Liver (tissue), 9 donors: Measurements from ENCODE around the gene HCAR2. TPM values are rescaled to one million over a fixed set of nuclear protein-coding genes. Genes with fewer than 3 reads are reported as not detected.

Experiments
- DNase-seq: peaks from one replicate; pipeline ENCODE4 v3.0.0-alpha.2; 2017; ENCODE audit warnings: low spot score
- H3K27ac ChIP-seq, 2 donors: one replicate each; pipeline ENCODE4 v1.7.0; 2013; ENCODE audit warnings: inconsistent platforms in 2 of 2, low read length in 2 of 2, control low read depth in 1 of 2, low read depth in 1 of 2, mild to moderate bottlenecking in 1 of 2
- H3K27me3 ChIP-seq, 4 donors: one replicate each; pipeline versions ENCODE4 v1.6.1 to v1.7.0; 2013; ENCODE audit warnings: low read length in 3 of 4, inconsistent platforms in 1 of 4, mild to moderate bottlenecking in 1 of 4, moderate library complexity in 1 of 4; ENCODE audit not compliant: control insufficient read depth in 4 of 4, insufficient read depth in 4 of 4
- H3K36me3 ChIP-seq, 4 donors: one replicate each; pipeline versions ENCODE4 v1.6.1 to v1.7.0; 2013; ENCODE audit warnings: low read length in 3 of 4, mild to moderate bottlenecking in 3 of 4, low read depth in 1 of 4, moderate library complexity in 1 of 4; ENCODE audit not compliant: control insufficient read depth in 4 of 4, insufficient read depth in 3 of 4
- H3K4me1 ChIP-seq, 4 donors: one replicate each; pipeline versions ENCODE4 v1.6.1 to v1.7.0; 2013; ENCODE audit warnings: low read length in 3 of 4, mild to moderate bottlenecking in 3 of 4, moderate library complexity in 1 of 4; ENCODE audit not compliant: control insufficient read depth in 4 of 4, insufficient read depth in 4 of 4
- H3K4me3 ChIP-seq, 3 donors: one replicate each; pipeline versions ENCODE4 v1.6.1 to v1.7.0; 2013; ENCODE audit warnings: low read length in 3 of 3, control low read depth in 1 of 3, low read depth in 1 of 3, mild to moderate bottlenecking in 1 of 3
- H3K9ac ChIP-seq, 2 donors: one replicate each; pipeline ENCODE4 v1.7.0; 2013; ENCODE audit warnings: low read length in 2 of 2, mild to moderate bottlenecking in 2 of 2, moderate library complexity in 2 of 2, control low read depth in 1 of 2, low read depth in 1 of 2
- H3K9me3 ChIP-seq, 4 donors: one replicate each; pipeline versions ENCODE4 v1.6.1 to v1.7.0; 2013; ENCODE audit warnings: low read length in 3 of 4; ENCODE audit not compliant: control insufficient read depth in 4 of 4
- ATF3 ChIP-seq: IDR thresholded peaks from 2 replicates; pipeline ENCODE4 v1.6.1; 2016; ENCODE audit warnings: antibody characterized with exemption
- EGR1 ChIP-seq, 2 donors: IDR thresholded peaks; 2 replicates each; pipeline ENCODE4 v1.6.1; 2016 to 2018; ENCODE audit warnings: antibody characterized with exemption in 2 of 2, low read depth in 2 of 2
- FOXA1 ChIP-seq: IDR thresholded peaks from 2 replicates; pipeline ENCODE4 v1.6.1; 2016; ENCODE audit warnings: antibody characterized with exemption
- FOXA2 ChIP-seq: IDR thresholded peaks from 2 replicates; pipeline ENCODE4 v1.6.1; 2016; ENCODE audit warnings: antibody characterized with exemption
- GABPA ChIP-seq, 2 donors: IDR thresholded peaks in 1 of 2; conservative IDR thresholded peaks in 1 of 2; 2 replicates each; pipeline ENCODE4 v1.6.1; 2016; ENCODE audit warnings: antibody characterized with exemption in 2 of 2, mild to moderate bottlenecking in 1 of 2, moderate library complexity in 1 of 2
- HNF4A ChIP-seq, 2 donors: conservative IDR thresholded peaks; 2 replicates each; pipeline ENCODE4 v1.6.1; 2016; ENCODE audit warnings: antibody characterized with exemption in 2 of 2, mild to moderate bottlenecking in 2 of 2
- HNF4G ChIP-seq: IDR thresholded peaks from 2 replicates; pipeline ENCODE4 v1.6.1; 2016; ENCODE audit warnings: antibody characterized with exemption
- JUND ChIP-seq, 2 donors: IDR thresholded peaks; 2 replicates each; pipeline ENCODE4 v1.6.1; 2016; ENCODE audit warnings: antibody characterized with exemption in 2 of 2
- NR2F2 ChIP-seq: IDR thresholded peaks from 2 replicates; pipeline ENCODE4 v1.6.1; 2016; ENCODE audit warnings: antibody characterized with exemption
- RAD21 ChIP-seq, 2 donors: IDR thresholded peaks; 2 replicates each; pipeline ENCODE4 v1.6.1; 2016; ENCODE audit warnings: antibody characterized with exemption in 2 of 2, mild to moderate bottlenecking in 2 of 2
- RXRA ChIP-seq, 2 donors: IDR thresholded peaks; 2 replicates each; pipeline ENCODE4 v1.6.1; 2017 to 2018; ENCODE audit warnings: antibody characterized with exemption in 2 of 2, mild to moderate bottlenecking in 1 of 2
- SP1 ChIP-seq: IDR thresholded peaks from 2 replicates; pipeline ENCODE4 v1.6.1; 2018; ENCODE audit warnings: antibody characterized with exemption, mild to moderate bottlenecking
- TAF1 ChIP-seq: conservative IDR thresholded peaks from 2 replicates; pipeline ENCODE4 v1.6.1; 2016; ENCODE audit warnings: antibody characterized with exemption, mild to moderate bottlenecking
- YY1 ChIP-seq: IDR thresholded peaks from 2 replicates; pipeline ENCODE4 v1.6.1; 2016; ENCODE audit warnings: antibody characterized with exemption, mild to moderate bottlenecking
- WGBS: extraction: QIAGEN DNeasy Blood & Tissue Kit; methylation state at CpG from one replicate; pipeline ENCODE4 v1.1.7; 2013; 5-methylcytosine and 5-hydroxymethylcytosine counted together
- polyA plus RNA-seq, 2 donors: library from polyadenylated mRNA; stranded (reverse) in 1 of 2; unstranded in 1 of 2; fragments of 200-250 nt in 1 of 2; fragments of >200 nt in 1 of 2; fragmentation: Nextera tagmentation in 1 of 2; extraction: Ambion mirVana in 1 of 2; gene quantifications; one replicate each; pipeline versions ENCODE4 v1.2.1 to v1.2.3, GENCODE V29; 2013 to 2015
- total RNA-seq, 2 donors: library from RNA; depleted of rRNA; stranded (reverse); fragments of >200 nt; gene quantifications; one replicate each; pipeline ENCODE4 v1.2.3, GENCODE V29; 2014
- TF ChIP-seq, protein P1 (sequence below): IDR thresholded peaks from 2 replicates; pipeline ENCODE4 v1.6.1; 2016; ENCODE audit warnings: antibody characterized with exemption
- TF ChIP-seq, protein P2 (sequence below): IDR thresholded peaks from 2 replicates; pipeline ENCODE4 v1.6.1; 2016; ENCODE audit warnings: antibody characterized with exemption
- TF ChIP-seq, protein P3 (sequence below): fragments of 150-350 bp; IDR thresholded peaks from 2 replicates; pipeline ENCODE4 v1.5.1; 2017; ENCODE audit warnings: improper control_type of control experiment, low read depth, low read length; ENCODE audit not compliant: missing input control
- TF ChIP-seq, protein P4 (sequence below): IDR thresholded peaks from 2 replicates; pipeline ENCODE4 v1.6.1; 2016; ENCODE audit warnings: antibody characterized with exemption, mild to moderate bottlenecking
- donor health status: healthy.
- donor health status: healthy.
- donor health status: healthy.
- donor health status: healthy.
- donor health status: healthy.

Gene HCAR2
- total and polyA plus RNA-seq, 4 donors = 0.08 to 0.70 (median 0.08) TPM; not detected in 1

GRCh38 chr12:122725452-122726079 is 22.4 kb upstream of the HCAR2 start (continued):
- TF ChIP-seq SP1 = no peak
- TF ChIP-seq GABPA (IDR thresholded peaks at IDR 0.05 in 1 of 2, conservative IDR thresholded peaks at IDR 0.05 in 1 of 2) = no peak

DNA sequence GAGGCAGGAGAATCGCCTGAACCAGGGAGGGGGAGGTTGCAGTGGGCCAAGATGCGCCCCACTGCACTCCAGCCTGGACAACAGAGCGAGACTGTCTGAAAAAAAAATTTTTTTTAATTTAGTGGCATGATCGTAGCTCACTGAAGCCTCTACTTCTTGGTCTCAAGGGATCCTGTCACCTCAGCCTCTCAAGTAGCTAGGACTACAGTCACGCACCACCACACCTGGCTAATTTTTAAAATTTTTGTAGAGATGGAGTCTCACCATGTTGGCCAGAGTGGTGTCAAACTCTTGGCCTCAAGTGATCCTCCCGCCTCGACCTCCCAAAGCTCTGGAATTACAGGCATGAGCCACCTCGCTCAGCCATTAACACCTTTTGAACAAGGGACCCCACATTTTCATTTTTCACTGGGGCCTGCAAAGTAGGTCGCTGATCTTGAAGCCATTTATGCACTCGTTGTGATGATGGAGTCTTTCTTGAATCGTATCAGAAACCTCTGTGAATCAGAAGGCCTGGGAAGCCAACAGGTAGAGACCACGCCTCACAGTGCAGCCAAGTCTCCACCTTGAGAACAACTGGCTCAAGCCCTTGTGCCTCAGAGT is 21.6 kb upstream of the HCAR2 start:
- Histone ChIP-seq H3K4me1 (peaks cover 0 to 3% (median 0%) of the 10 kb centered on the region in 4 donors), H3K9ac (no peak overlapping the region), H3K36me3 (no peaks in the 10 kb centered on the region), H3K27ac (no peak overlapping the region), H3K4me3 (no peak overlapping the region), H3K27me3 (no peaks in the 10 kb centered on the region), H3K9me3 (no peaks in the 10 kb centered on the region)
- WGBS = 92% methylated on average over 12 of the region's 12 CpGs
- no peak for DNase-seq
- TF ChIP-seq TAF1 (no peak), GABPA (IDR thresholded peaks at IDR 0.05 in 1 of 2, conservative IDR thresholded peaks at IDR 0.05 in 1 of 2) (no peak), RAD21 (IDR thresholded peaks at IDR 0.05) (no peak), HNF4A (conservative IDR thresholded peaks at IDR 0.05) (no peak), FOXA2 (no peak)

DNA sequence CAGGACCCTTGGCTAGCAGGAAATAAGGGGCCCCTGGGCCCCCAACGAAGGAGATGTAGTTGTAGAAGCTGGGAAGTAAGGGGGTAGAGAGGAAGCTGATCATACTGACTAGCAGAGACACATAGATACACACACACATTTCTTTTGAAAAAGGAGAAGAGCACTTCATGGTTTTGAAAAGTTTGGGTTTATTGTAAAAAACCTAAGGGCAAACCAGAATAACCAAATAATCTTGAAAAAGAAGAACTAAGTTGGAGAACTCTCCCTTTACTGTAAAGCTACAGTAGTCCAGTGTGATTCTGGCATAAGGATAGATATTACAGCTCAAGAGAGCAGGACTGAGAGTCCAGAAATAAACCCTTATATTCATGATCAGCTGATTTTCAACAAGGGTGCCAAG is 19.2 kb upstream of the HCAR2 start:
- H3K4me1 ChIP-seq = peaks cover 0 to 3% (median 0%) of the 10 kb centered on the region in 4 donors
- no peaks in the 10 kb centered on the region for H3K9me3 ChIP-seq
- no peak overlapping the region for H3K27ac ChIP-seq
- H3K4me3 ChIP-seq = no peak overlapping the region
- no peaks in the 10 kb centered on the region for H3K27me3 ChIP-seq
- no peaks in the 10 kb centered on the region for H3K36me3 ChIP-seq
- 65% methylated on average over 1 of the region's 1 CpG for WGBS
- TF ChIP-seq RXRA (IDR thresholded peaks at IDR 0.05) (no peak), NR2F2 (no peak), TAF1 (no peak), RAD21 (IDR thresholded peaks at IDR 0.05) (no peak), FOXA1 (no peak), HNF4A (conservative IDR thresholded peaks at IDR 0.05) (no peak), HNF4G (no peak), SP1 (no peak), FOXA2 (no peak), JUND (IDR thresholded peaks at IDR 0.05) (no peak), ATF3 (no peak), EGR1 (IDR thresholded peaks at IDR 0.05; ENCODE audit: low read depth in 2 of 2) (no peak), YY1 (no peak), GABPA (IDR thresholded peaks at IDR 0.05 in 1 of 2, conservative IDR thresholded peaks at IDR 0.05 in 1 of 2) (no peak)
- TF ChIP-seq, protein P1, sequence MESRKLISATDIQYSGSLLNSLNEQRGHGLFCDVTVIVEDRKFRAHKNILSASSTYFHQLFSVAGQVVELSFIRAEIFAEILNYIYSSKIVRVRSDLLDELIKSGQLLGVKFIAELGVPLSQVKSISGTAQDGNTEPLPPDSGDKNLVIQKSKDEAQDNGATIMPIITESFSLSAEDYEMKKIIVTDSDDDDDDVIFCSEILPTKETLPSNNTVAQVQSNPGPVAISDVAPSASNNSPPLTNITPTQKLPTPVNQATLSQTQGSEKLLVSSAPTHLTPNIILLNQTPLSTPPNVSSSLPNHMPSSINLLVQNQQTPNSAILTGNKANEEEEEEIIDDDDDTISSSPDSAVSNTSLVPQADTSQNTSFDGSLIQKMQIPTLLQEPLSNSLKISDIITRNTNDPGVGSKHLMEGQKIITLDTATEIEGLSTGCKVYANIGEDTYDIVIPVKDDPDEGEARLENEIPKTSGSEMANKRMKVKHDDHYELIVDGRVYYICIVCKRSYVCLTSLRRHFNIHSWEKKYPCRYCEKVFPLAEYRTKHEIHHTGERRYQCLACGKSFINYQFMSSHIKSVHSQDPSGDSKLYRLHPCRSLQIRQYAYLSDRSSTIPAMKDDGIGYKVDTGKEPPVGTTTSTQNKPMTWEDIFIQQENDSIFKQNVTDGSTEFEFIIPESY = no peak
- TF ChIP-seq, protein P2, sequence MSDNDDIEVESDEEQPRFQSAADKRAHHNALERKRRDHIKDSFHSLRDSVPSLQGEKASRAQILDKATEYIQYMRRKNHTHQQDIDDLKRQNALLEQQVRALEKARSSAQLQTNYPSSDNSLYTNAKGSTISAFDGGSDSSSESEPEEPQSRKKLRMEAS = no peak
- TF ChIP-seq, protein P3, sequence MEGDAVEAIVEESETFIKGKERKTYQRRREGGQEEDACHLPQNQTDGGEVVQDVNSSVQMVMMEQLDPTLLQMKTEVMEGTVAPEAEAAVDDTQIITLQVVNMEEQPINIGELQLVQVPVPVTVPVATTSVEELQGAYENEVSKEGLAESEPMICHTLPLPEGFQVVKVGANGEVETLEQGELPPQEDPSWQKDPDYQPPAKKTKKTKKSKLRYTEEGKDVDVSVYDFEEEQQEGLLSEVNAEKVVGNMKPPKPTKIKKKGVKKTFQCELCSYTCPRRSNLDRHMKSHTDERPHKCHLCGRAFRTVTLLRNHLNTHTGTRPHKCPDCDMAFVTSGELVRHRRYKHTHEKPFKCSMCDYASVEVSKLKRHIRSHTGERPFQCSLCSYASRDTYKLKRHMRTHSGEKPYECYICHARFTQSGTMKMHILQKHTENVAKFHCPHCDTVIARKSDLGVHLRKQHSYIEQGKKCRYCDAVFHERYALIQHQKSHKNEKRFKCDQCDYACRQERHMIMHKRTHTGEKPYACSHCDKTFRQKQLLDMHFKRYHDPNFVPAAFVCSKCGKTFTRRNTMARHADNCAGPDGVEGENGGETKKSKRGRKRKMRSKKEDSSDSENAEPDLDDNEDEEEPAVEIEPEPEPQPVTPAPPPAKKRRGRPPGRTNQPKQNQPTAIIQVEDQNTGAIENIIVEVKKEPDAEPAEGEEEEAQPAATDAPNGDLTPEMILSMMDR = no peak
- TF ChIP-seq, protein P4, sequence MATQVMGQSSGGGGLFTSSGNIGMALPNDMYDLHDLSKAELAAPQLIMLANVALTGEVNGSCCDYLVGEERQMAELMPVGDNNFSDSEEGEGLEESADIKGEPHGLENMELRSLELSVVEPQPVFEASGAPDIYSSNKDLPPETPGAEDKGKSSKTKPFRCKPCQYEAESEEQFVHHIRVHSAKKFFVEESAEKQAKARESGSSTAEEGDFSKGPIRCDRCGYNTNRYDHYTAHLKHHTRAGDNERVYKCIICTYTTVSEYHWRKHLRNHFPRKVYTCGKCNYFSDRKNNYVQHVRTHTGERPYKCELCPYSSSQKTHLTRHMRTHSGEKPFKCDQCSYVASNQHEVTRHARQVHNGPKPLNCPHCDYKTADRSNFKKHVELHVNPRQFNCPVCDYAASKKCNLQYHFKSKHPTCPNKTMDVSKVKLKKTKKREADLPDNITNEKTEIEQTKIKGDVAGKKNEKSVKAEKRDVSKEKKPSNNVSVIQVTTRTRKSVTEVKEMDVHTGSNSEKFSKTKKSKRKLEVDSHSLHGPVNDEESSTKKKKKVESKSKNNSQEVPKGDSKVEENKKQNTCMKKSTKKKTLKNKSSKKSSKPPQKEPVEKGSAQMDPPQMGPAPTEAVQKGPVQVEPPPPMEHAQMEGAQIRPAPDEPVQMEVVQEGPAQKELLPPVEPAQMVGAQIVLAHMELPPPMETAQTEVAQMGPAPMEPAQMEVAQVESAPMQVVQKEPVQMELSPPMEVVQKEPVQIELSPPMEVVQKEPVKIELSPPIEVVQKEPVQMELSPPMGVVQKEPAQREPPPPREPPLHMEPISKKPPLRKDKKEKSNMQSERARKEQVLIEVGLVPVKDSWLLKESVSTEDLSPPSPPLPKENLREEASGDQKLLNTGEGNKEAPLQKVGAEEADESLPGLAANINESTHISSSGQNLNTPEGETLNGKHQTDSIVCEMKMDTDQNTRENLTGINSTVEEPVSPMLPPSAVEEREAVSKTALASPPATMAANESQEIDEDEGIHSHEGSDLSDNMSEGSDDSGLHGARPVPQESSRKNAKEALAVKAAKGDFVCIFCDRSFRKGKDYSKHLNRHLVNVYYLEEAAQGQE = no peak
- no peak overlapping the region for H3K9ac ChIP-seq
- DNase-seq = no peak
